Measurements from ENCODE around the gene FANCE. TPM values are rescaled to one million over a fixed set of nuclear protein-coding genes. Genes with fewer than 3 reads are reported as not detected.

FANCE gene
- 4.5 and 5.1 TPM in 2 replicates for total RNA-seq

GRCh38 chr6:35452183-35453090 is at the start of gene FANCE:
Gene FANCE (plus strand): TSS chr6:35452338. CDS start chr6:35452546, 208 bp downstream.

GRCh38 chr6:35468181-35468979 is 16.2 kb downstream of the FANCE start, which contains the start of gene RPL10A:
Gene RPL10A (plus strand): TSS chr6:35468401. CDS start chr6:35468435, 34 bp downstream.

GRCh38 chr6:35496841-35497570 is 44.9 kb downstream of the FANCE start, which contains the start of gene TEAD3:
Gene TEAD3 (minus strand): TSS chr6:35497079.

GRCh38 chr6:35512740-35513139 is 60.6 kb downstream of the FANCE start, which contains the start of gene TULP1:
Gene TULP1 (minus strand): TSS chr6:35512896. CDS start chr6:35512858, 38 bp downstream.

Other genes starting within 250 kb of the FANCE start
- gene SCUBE3, start 238.4 kb upstream of the FANCE start, total RNA-seq = 11.8 and 153 TPM in 2 replicates
- 16.7 and 20.7 TPM in 2 replicates for gene ZNF76, start 192.6 kb upstream of the FANCE start, total RNA-seq
- 0.59 and 1.7 TPM in 2 replicates for gene DEF6, start 154.5 kb upstream of the FANCE start, total RNA-seq
- 17.1 and 22.5 TPM in 2 replicates for gene PPARD, start 109.8 kb upstream of the FANCE start, total RNA-seq
- gene RPL10A, start 16.1 kb downstream of the FANCE start, total RNA-seq = 1,024 and 1,066 TPM in 2 replicates
- gene TEAD3, start 44.7 kb downstream of the FANCE start, total RNA-seq = 16.1 and 16.2 TPM in 2 replicates
- gene TULP1, start 60.6 kb downstream of the FANCE start, total RNA-seq = not detected in 2 replicates
- gene FKBP5, start 236.6 kb downstream of the FANCE start, total RNA-seq = 2.9 and 3.7 TPM in 2 replicates

Measured in smooth muscle cell of the pulmonary artery (primary cell).